HepG2 (cell line): ENCODE results near the gene ZNF644. TPM values are rescaled to one million over a fixed set of nuclear protein-coding genes. Genes with fewer than 3 reads are reported as not detected.

Source experiments
- ATAC-seq: fragments of 200-7000 bp; cut with Tn5 transposase; 3 replicates; pipeline ENCODE4 v1.9.1; 2020; ENCODE audit warnings: mild to moderate bottlenecking, moderate library complexity
- BruUV-seq: library from RNA; stranded (reverse); fragments of 400-500 nt; replicated peaks from 2 replicates; lab custom pipeline; 2021; lab: Mats Ljungman, UMichigan
- CTCF ChIA-PET: fragments of 300-600 bp; formaldehyde crosslinking; extraction: SDS; loops from one replicate; lab custom pipeline; 2021; ENCODE audit warnings: low total read pairs, inconsistent platforms, low intra/inter-chr PET ratio; lab: Yijun Ruan, JAX
- POLR2A ChIA-PET: fragments of 350-600 bp; sonication (Branson Sonifier 250); formaldehyde crosslinking; loops from one replicate; lab custom pipeline; 2020; ENCODE audit warnings: antibody characterized with exemption, inconsistent platforms; lab: Yijun Ruan, JAX
- DNase-seq: peaks from one replicate; pipeline ENCODE4 v3.0.0-alpha.2; 2015; ENCODE audit warnings: low spot score
- FAIRE-seq: peaks from 3 replicates; lab custom pipeline; 2011; peaks lifted over from hg19 to GRCh38; lab: Jason Lieb, UNC
- H2AFZ ChIP-seq: one replicate; pipeline ENCODE4 v1.6.1; 2011; ENCODE audit warnings: low read length, inconsistent platforms
- H3K27ac ChIP-seq: fragments of 300-600 bp; 3 replicates; pipeline ENCODE4 v1.8.0; 2011; ENCODE audit warnings: mixed run types, mild to moderate bottlenecking, mixed read lengths, low read length, inconsistent platforms; ENCODE audit not compliant: insufficient read depth; ENCODE audit errors: extremely low read length
- H3K27me3 ChIP-seq, 2 experiments: fragments of 200-600 bp in 1 of 2; 2 replicates in 1 of 2; 3 replicates in 1 of 2; pipeline versions ENCODE4 v1.6.0 to v1.8.0; 2011; ENCODE audit warnings: low read length in 2 of 2, mild to moderate bottlenecking in 2 of 2, moderate library complexity in 2 of 2, inconsistent platforms in 1 of 2; ENCODE audit not compliant: insufficient read depth in 2 of 2, control insufficient read depth in 1 of 2
- H3K36me3 ChIP-seq, 2 experiments: fragments of 200-600 bp in 1 of 2; replicated peaks in 1 of 2; 2 replicates in 1 of 2; 3 replicates in 1 of 2; pipeline versions ENCODE4 v1.5.1 to v1.8.0; 2011; ENCODE audit warnings: low read length in 2 of 2, inconsistent platforms in 1 of 2; ENCODE audit not compliant: insufficient read depth in 2 of 2, control insufficient read depth in 1 of 2
- H3K4me1 ChIP-seq: 2 replicates; pipeline ENCODE4 v1.5.1; 2012; ENCODE audit warnings: low read length, inconsistent platforms; ENCODE audit not compliant: insufficient read depth
- H3K4me2 ChIP-seq: 2 replicates; pipeline ENCODE4 v1.6.0; 2011; ENCODE audit warnings: low read depth, low read length, inconsistent platforms
- H3K4me3 ChIP-seq, 3 experiments: fragments of 200-600 bp in 1 of 3; sonication (generic), shearing (Covaris generic) in 1 of 3; replicated peaks in 1 of 3; 2 replicates each; pipeline ENCODE4 v1.5.1; 2011 to 2016; ENCODE audit warnings: low read length in 3 of 3, inconsistent platforms in 2 of 3, low read depth in 2 of 3, mild to moderate bottlenecking in 2 of 3, control low read depth in 1 of 3, mixed read lengths in 1 of 3; ENCODE audit not compliant: insufficient read depth in 1 of 3
- H3K79me2 ChIP-seq: one replicate; pipeline ENCODE4 v1.6.1; 2011; ENCODE audit warnings: low read length, inconsistent platforms; ENCODE audit not compliant: insufficient read depth
- H3K9ac ChIP-seq: 2 replicates; pipeline ENCODE4 v1.6.0; 2011; ENCODE audit warnings: mild to moderate bottlenecking, low read depth, low read length, inconsistent platforms; ENCODE audit not compliant: insufficient read depth
- H3K9me3 ChIP-seq: 2 replicates; pipeline ENCODE4 v1.5.1; 2012; ENCODE audit warnings: mild to moderate bottlenecking, low read length
- H4K20me1 ChIP-seq: 2 replicates; pipeline ENCODE4 v1.6.0; 2011; ENCODE audit warnings: inconsistent platforms, mild to moderate bottlenecking, low read length, moderate library complexity; ENCODE audit not compliant: insufficient read depth
- ASH2L ChIP-seq: fragments of 300-600, 200-600 bp; sonication (generic); IDR thresholded peaks from 2 replicates; pipeline ENCODE4 v1.7.0; 2017; ENCODE audit warnings: low read depth, mild to moderate bottlenecking, moderate library complexity, mixed read lengths, low read length; ENCODE audit not compliant: insufficient read length
- FOXJ3 ChIP-seq: sonication (generic); formaldehyde crosslinking; IDR thresholded peaks from 2 replicates; pipeline ENCODE4 v1.4.0; 2020; ENCODE audit warnings: missing genetic modification reagents, mild to moderate bottlenecking, borderline replicate concordance
- GABPA ChIP-seq, 2 experiments: IDR thresholded peaks; 2 replicates each; pipeline ENCODE4 v1.6.1; 2011 to 2016; ENCODE audit warnings: low read depth in 2 of 2, low read length in 1 of 2, missing biosample characterization in 1 of 2, missing genetic modification characterization in 1 of 2
- ISX ChIP-seq: sonication (generic); formaldehyde crosslinking; conservative IDR thresholded peaks from 2 replicates; pipeline ENCODE4 v1.5.0; 2020; ENCODE audit warnings: missing genetic modification reagents
- KLF15 ChIP-seq: sonication (generic); formaldehyde crosslinking; IDR thresholded peaks from 2 replicates; pipeline ENCODE4 v1.8.1; 2023; ENCODE audit warnings: borderline replicate concordance, mild to moderate bottlenecking, inconsistent platforms, missing genetic modification reagents, mixed read lengths
- MLX ChIP-seq: IDR thresholded peaks from 2 replicates; pipeline ENCODE4 v1.6.1; 2016
- MTF2 ChIP-seq: sonication (generic); formaldehyde crosslinking; IDR thresholded peaks from 2 replicates; pipeline ENCODE4 v1.5.0; 2020; ENCODE audit warnings: missing genetic modification reagents, borderline replicate concordance
- MXI1 ChIP-seq: IDR thresholded peaks from 3 replicates; pipeline ENCODE4 v1.6.1; 2012; ENCODE audit warnings: low read depth, low read length, inconsistent platforms, borderline replicate concordance
- ZBTB2 ChIP-seq: sonication (generic); formaldehyde crosslinking; IDR thresholded peaks from 2 replicates; pipeline ENCODE4 v1.8.0; 2022; ENCODE audit warnings: low read depth, missing genetic modification reagents
- ZNF432 ChIP-seq: sonication (generic); formaldehyde crosslinking; IDR thresholded peaks from 2 replicates; pipeline ENCODE4 v1.5.0; 2020; ENCODE audit warnings: missing genetic modification reagents, mild to moderate bottlenecking, borderline replicate concordance
- ZNF597 ChIP-seq: sonication (generic); formaldehyde crosslinking; IDR thresholded peaks from 2 replicates; pipeline ENCODE4 v1.5.0; 2020; ENCODE audit warnings: missing genetic modification reagents
- WGBS: methylation state at CpG from one replicate; pipeline ENCODE4 v1.1.6; 2017; ENCODE audit warnings: low lambda C conversion rate; 5-methylcytosine and 5-hydroxymethylcytosine counted together
- in situ Hi-C: cut with HindIII; loops from 2 replicates; pipeline ENCODE4 v1.10.0; 2017; ENCODE audit warnings: low pct_unique_long_range_greater_than_20kb; ENCODE audit not compliant: extremely low pct_ligation_motif_present
- intact Hi-C: fragments of 100-400 bp; cut with micrococcal nuclease; formaldehyde crosslinking; loops from one replicate; pipeline ENCODE4 v1.10.0; 2022; ENCODE audit not compliant: unreplicated experiment
- polyA plus RNA-seq, 8 experiments: library from polyadenylated mRNA; depleted of rRNA in 3 of 8; stranded (reverse) in 7 of 8; unstranded in 1 of 8; fragments of >200 nt; fragmentation: Illumina TruSeq in 4 of 8; extraction: Trizol in 4 of 8; gene quantifications; 2 replicates each; pipeline versions ENCODE4 v1.2.1 to v1.2.3, GENCODE V29; 2011 to 2016; ENCODE audit warnings: low read depth in 4 of 8, missing spikeins in 1 of 8, mixed read lengths in 1 of 8; ENCODE audit not compliant: insufficient read depth in 1 of 8
- total RNA-seq, 5 experiments: library from RNA; depleted of rRNA; stranded (reverse); fragments of >200 nt; fragmentation: Illumina TruSeq; extraction: Trizol; gene quantifications; 2 replicates each; pipeline ENCODE4 v1.2.3, GENCODE V29; 2016; ENCODE audit warnings: low read depth in 1 of 5
- TF ChIP-seq, protein P1 (sequence below): sonication (generic); formaldehyde crosslinking; IDR thresholded peaks from 2 replicates; pipeline ENCODE4 v1.4.0; 2020; ENCODE audit warnings: low read depth, mild to moderate bottlenecking, missing genetic modification reagents

The ZNF644 gene
- total and polyA plus RNA-seq, 2 of the 13 experiments (the other 11 are each of a cell fraction or from before 2014, with no cell fraction given), result 17.7 to 51.7 TPM

- no peak for FAIRE-seq
- no peaks in the 10 kb centered on the region for H3K27me3 ChIP-seq
These were observed 75.2 kb downstream of the ZNF644 start for GRCh38 chr1:90946630-90947029.

More at GRCh38 chr1:90946630-90947029, 75.2 kb downstream of the ZNF644 start:
- Histone ChIP-seq H3K4me2 (no peak overlapping the region), H3K79me2 (peaks cover 57% of the 10 kb centered on the region), H2AFZ (no peak overlapping the region), H3K9ac (no peak overlapping the region), H3K9me3 (no peaks in the 10 kb centered on the region), H3K36me3 (peaks cover 2 to 10% of the 10 kb centered on the region in 2 experiments; a peak in 1 of 5 replicates), H3K27ac (no peak overlapping the region), H3K4me3 (no peak overlapping the region), H3K4me1 (no peaks in the 10 kb centered on the region), H4K20me1 (peaks cover 36% of the 10 kb centered on the region)
- CTCF ChIA-PET, result no interaction called here
- DNase-seq, result no peak
- POLR2A ChIA-PET, result no interaction called here
- in situ Hi-C loops (no loop called here), intact Hi-C loops (no loop called here)
- no TSS peak for BruUV-seq
- TF ChIP-seq GABPA (IDR thresholded peaks at IDR 0.05; ENCODE audit: low read depth, low read length) (no peak), GABPA (CRISPR knock-in tag; IDR thresholded peaks at IDR 0.05; ENCODE audit: low read depth) (no peak), ISX (CRISPR knock-in tag) (no peak), MTF2 (no peak), FOXJ3 (no peak), ZNF432 (CRISPR knock-in tag) (no peak), ZNF597 (CRISPR knock-in tag) (no peak), KLF15 (no peak), ZBTB2 (CRISPR knock-in tag) (no peak), MLX (no peak), ASH2L (no peak), MXI1 (no peak)
- TF ChIP-seq, protein P1, sequence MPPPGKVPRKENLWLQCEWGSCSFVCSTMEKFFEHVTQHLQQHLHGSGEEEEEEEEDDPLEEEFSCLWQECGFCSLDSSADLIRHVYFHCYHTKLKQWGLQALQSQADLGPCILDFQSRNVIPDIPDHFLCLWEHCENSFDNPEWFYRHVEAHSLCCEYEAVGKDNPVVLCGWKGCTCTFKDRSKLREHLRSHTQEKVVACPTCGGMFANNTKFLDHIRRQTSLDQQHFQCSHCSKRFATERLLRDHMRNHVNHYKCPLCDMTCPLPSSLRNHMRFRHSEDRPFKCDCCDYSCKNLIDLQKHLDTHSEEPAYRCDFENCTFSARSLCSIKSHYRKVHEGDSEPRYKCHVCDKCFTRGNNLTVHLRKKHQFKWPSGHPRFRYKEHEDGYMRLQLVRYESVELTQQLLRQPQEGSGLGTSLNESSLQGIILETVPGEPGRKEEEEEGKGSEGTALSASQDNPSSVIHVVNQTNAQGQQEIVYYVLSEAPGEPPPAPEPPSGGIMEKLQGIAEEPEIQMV (CRISPR knock-in tag), result no peak
- ATAC-seq, result no peak
- 100% methylated on average over 1 of the region's 1 CpG for WGBS
